HG02759 (cell line): ENCODE measurements around the gene MAS1L.
"Not testable (repeated sequence)": the region's sequence is repeated elsewhere in the genome, so short reads cannot be mapped to it uniquely, and the experiment has no call there.

Source experiments
- ATAC-seq: cut with Tn5 transposase; IDR thresholded peaks from one replicate; pipeline ENCODE4 v1.9.1; 2021; ENCODE audit warnings: mild to moderate bottlenecking, moderate library complexity; ENCODE audit not compliant: unreplicated experiment

MAS1L gene

DNA sequence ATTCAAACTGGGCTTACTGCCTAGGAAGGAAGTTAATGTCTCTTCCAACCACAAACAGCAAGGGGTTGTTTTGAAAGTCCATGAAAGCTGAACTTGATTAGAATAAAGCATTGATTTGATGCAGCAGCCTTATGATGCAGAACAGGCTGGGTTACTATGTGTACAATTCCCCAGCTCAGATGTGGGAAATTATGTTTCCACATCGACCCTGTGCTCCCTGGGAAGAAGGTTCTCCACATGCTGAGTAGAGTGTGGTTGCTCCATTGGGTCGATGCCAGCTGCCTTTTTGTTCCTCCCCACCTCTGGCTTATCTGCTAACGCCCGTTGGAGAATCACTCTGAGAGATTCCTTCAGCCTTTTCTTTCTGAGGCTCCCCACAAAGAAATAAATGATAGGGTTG, 1.2 kb downstream of the MAS1L start:
- no peak for ATAC-seq

- ATAC-seq = no peak
Measured at GRCh38 chr6:29483735-29484134, 4.0 kb downstream of the MAS1L start.

DNA sequence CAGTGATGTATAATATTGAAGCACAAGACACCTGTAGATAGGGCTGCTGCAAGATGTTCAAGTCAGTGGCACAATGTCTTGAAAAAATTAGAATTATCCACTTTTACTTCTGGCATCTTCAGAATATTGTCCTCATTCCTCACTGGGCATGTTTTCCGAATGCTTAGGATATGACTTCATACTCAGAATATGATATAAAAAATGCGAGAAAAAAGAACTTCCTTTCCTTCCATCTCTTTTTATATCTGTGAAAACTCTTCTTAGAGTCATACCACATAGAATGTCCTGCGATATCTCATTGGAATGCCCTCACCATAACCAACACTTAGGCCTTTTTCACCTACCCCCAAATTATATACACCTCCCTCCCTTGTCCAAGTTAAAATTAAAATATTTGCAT, 4.6 kb downstream of the MAS1L start:
- no peak for ATAC-seq

DNA sequence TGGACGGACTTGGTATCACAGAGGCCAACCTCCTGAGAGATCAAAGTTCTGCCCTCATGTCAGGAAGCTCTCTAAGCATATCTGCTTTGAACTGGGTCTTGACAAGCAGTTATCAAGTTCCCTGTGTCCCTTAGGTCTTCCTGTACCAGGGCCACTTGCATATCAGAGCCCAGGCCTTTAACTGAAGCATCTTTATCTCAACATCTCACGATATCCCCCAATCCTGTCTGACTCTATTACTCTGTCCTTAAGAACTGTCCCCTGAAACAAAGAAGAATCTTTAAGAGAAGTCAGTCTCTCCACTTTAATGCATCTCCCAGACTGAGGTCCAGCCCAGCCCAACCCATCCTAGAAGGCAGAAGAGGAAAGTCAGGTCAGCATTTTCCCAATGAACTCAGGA, 8.2 kb downstream of the MAS1L start:
- no peak for ATAC-seq

DNA sequence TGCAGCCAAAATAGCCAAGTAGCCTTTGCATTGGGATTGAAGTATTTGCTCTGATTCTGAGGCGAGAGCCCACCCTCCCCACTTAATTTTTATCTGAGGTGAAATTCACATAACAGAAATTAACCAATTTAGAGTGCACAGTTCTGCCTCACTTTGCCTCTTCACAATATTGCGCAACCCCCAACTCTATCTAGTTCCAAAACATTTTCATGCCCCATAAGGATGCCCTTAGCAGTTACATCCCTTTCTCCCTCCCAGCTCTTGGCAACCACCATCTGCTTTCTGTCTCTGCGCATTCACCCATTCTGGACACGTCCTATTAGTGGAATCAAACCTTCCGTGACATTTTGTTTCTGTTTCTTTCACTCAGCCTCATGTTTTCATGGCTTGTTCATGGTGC, 9.0 kb downstream of the MAS1L start:
- ATAC-seq = no peak

- ATAC-seq = no peak
Measured at GRCh38 chr6:29477923-29478450, 9.8 kb downstream of the MAS1L start.

DNA sequence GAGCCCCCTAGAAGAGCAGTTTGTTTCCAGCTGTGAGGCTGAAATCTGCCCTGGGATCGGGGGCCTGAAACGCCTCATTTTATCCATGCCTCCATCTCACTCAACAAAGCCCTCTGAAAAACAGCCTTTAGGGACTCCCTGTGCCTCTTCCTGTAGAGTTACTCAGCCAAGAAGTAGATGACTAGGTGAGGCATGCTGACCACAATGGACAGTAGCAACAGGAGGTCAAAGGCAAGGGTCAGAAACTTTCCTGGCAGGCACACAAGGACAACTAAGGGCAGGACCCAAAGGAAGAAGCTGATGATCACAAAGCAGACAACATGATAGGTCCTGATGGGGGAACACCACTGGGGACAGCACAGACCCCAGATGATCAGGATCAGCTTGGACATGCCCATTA, 12.8 kb downstream of the MAS1L start:
- no peak for ATAC-seq

- no peak for ATAC-seq
Measured at GRCh38 chr6:29466241-29466640, 21.5 kb downstream of the MAS1L start.

- no peak for ATAC-seq
Measured at GRCh38 chr6:29465801-29466200, 22.0 kb downstream of the MAS1L start.

GRCh38 chr6:29465279-29465678, 22.5 kb downstream of the MAS1L start:
- ATAC-seq = no peak

GRCh38 chr6:29462022-29462421, 25.7 kb downstream of the MAS1L start:
- ATAC-seq = no peak

- no peak for ATAC-seq
Measured at GRCh38 chr6:29461021-29461814, 26.5 kb downstream of the MAS1L start.

- ATAC-seq = no peak
Measured at GRCh38 chr6:29456971-29457370, 30.8 kb downstream of the MAS1L start, which contains the start of the genes OR11A1 and OR2H1. OR11A1 (minus strand) TSS chr6:29457071; CDS start chr6:29427641, 29,430 bp downstream. OR2H1 (plus strand) TSS chr6:29457155; CDS start chr6:29461770, 4,615 bp downstream.

DNA sequence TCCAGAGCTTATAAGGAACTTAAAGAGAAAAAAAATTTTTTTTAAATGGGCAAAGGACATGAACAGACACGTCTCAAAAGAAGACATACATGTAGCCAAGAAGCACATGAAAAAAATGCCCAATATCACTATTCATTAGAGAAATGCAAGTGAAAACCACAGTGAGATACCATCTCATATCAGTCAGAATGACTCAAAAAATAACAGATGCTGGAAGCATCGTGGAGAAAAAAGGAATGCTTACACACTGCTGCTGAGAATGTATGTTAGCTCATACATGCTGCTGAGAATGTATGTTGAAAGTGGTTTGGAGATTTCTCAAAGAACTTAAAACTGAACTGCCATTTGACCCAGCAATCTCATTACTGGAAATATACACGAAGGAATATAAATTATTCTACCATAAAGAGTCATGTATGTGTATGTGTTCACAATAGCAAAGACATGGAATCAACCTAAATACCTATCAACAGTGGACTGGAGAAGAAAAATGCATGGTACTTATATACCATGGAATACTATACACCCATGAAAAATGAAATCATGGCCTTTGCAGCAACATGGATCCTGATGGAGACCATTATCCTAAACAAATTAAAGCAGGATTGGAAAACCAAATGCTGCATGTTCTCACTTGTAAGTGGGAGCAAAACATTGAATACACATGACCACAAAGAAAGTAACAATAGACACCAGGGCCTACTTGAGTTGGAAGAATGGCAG, 36.1 kb downstream of the MAS1L start:
- no peak for ATAC-seq

DNA sequence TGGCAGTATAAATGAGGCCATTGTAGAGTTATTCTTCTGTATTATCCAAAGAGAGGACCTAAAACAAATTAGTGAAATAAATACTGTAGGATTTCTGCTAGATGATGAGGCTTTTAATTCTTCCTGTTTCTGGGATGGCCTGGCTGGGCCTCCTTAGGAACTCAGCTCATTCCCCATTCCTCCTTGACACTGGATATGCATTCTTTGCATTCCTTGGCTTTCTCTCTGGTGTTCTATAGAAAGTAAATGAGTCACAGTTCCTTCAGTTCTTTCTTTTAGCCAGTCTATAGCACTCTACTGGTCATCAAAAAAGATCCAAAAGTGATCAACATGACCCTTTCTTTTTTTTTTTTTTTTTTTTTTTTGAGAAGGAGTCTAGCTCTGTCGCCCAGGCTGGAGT, 40.1 kb downstream of the MAS1L start:
- no peak for ATAC-seq

DNA sequence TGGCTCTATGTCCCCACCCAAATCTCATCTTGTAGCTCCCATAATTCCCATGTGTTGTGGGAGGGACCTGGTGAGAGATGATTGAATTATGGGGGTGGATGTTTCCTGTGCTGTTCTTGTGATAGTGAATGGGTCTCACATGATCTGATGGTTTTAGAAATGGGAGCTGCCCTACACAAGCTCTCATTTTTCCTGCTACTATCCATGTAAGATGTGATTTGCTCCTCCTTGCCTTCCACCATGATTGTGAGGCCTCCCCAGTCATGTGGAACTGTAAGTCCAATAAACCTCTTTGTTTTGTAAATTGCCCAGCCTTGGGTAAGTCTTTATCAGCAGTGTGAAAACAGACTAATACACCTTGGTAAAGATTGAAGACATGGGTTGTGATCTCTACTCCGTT, 43.7 kb downstream of the MAS1L start:
- not testable (repeated sequence) for ATAC-seq

DNA sequence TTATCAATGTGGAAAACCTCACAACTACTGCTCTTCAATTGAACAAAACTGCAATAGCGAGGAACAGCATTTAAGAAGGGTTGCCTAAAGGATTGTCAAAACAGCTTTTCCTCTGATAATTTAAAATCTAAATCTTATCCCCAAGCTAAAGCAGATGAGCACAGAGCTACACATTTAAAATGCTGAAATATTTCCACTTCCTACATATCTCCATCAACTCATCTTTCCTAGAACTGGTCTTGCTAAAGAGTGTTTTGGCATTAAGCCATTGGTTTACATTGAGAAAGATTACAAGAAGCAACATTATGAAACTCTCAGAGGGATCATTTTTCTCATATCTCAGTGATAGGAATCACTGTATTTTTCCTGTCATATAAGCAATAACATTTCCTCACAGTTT, 45.0 kb downstream of the MAS1L start:
- no peak for ATAC-seq

DNA sequence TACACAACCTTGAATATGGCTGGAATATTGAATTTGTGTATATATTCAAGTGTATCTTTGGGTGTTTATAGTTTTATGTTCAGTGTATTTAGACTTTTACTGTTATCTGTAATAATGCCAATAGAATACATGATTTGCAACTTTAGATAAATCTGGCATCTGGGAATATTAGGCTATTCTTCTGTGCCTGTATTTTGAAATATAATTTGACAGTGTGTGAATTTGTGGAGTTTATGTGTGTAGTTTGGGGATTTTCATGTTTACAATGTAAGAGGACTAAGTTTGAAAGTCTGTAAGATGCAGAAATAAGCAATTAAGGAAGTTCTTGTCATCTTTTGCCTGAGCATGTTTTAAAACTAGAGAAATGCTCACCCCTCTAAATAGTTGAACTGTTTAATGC, 48.8 kb downstream of the MAS1L start, which contains the start of gene OR10C1:
TSS of gene OR10C1 (plus strand) at position 301 of the 400 bp plus-strand sequence. CDS start 710 bp downstream, outside the sequence.
- no peak for ATAC-seq

DNA sequence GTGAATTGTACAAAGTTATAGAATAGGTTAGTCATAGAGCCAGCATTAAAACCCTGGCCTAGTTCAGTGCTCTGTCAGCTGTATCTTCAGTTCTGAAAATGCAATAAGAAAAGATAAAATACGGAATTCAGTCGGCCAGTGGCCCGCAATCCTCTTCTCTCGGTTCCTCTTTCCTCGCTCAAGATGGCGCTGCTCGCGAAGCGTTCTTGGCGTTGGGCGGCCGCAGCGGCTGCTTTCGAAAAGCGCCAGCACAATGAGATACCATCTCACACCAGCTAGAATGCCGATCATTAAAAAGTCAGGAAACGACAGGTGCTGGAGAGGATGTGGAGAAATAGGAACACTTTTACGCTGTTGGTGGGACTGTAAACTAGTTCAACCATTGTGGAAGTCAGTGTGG, 51.0 kb downstream of the MAS1L start:
- not testable (repeated sequence) for ATAC-seq
